Stimulated activated CD8-positive, alpha-beta memory T cell treated with anti-CD3 and anti-CD28 coated beads, Interleukin-7, amount 100 ng/mL, for 1 hour (primary cell): ENCODE data around the gene ZNF337.
"Not testable (repeated sequence)": the region's sequence is repeated elsewhere in the genome, so short reads cannot be mapped to it uniquely, and the experiment has no call there.

ENCODE experiments used
- DNase-seq, 2 donors: peaks; one replicate each; pipeline ENCODE4 v3.0.0-alpha.2; 2020; ENCODE audit warnings: low read depth in 2 of 2

ZNF337 gene

GRCh38 chr20:25696371-25697131 is at the start of gene ZNF337:
ZNF337 (minus strand) TSS chr20:25696853; CDS start chr20:25686417, 10,436 bp downstream.
- peak; percentile 86 to 87 for DNase-seq

GRCh38 chr20:25745738-25746137 is 49.1 kb upstream of the ZNF337 start:
- DNase-seq = no peak

GRCh38 chr20:25745100-25745499 is 48.4 kb upstream of the ZNF337 start:
- no peak for DNase-seq

- no peak for DNase-seq
Measured at GRCh38 chr20:25744261-25744660, 47.6 kb upstream of the ZNF337 start.

- no peak for DNase-seq
Measured at GRCh38 chr20:25741088-25741487, 44.4 kb upstream of the ZNF337 start.

- DNase-seq = no peak
Measured at GRCh38 chr20:25739615-25740320, 43.1 kb upstream of the ZNF337 start.

- no peak for DNase-seq
Measured at GRCh38 chr20:25738198-25738597, 41.5 kb upstream of the ZNF337 start.

- DNase-seq = no peak
Measured at GRCh38 chr20:25733903-25734302, 37.2 kb upstream of the ZNF337 start.

GRCh38 chr20:25730862-25731261 is 34.2 kb upstream of the ZNF337 start:
- no peak for DNase-seq

GRCh38 chr20:25726357-25726756 is 29.7 kb upstream of the ZNF337 start:
- no peak for DNase-seq

- DNase-seq = no peak
Measured at GRCh38 chr20:25725639-25726038, 29.0 kb upstream of the ZNF337 start.

- DNase-seq = no peak
Measured at GRCh38 chr20:25723975-25724374, 27.3 kb upstream of the ZNF337 start.

- DNase-seq = no peak
Measured at GRCh38 chr20:25720285-25720684, 23.6 kb upstream of the ZNF337 start.

- not testable (repeated sequence) for DNase-seq
Measured at GRCh38 chr20:25718896-25719809, 22.5 kb upstream of the ZNF337 start.

- no peak for DNase-seq
Measured at GRCh38 chr20:25707695-25708094, 11.0 kb upstream of the ZNF337 start.

- DNase-seq = no peak
Measured at GRCh38 chr20:25706793-25707192, 10.1 kb upstream of the ZNF337 start.

- DNase-seq = no peak
Measured at GRCh38 chr20:25705830-25706351, 9.2 kb upstream of the ZNF337 start.

GRCh38 chr20:25704303-25704702 is 7.7 kb upstream of the ZNF337 start:
- not testable (repeated sequence) for DNase-seq

- not testable (repeated sequence) for DNase-seq
Measured at GRCh38 chr20:25700835-25701234, 4.2 kb upstream of the ZNF337 start.

GRCh38 chr20:25699914-25700313 is 3.3 kb upstream of the ZNF337 start:
- no peak for DNase-seq

- DNase-seq = no peak
Measured at GRCh38 chr20:25697132-25697446, 436 bp upstream of the ZNF337 start.
